SK-N-SH treated with all-trans-retinoic acid at 6 μM for 48 hours (cell line): Measurements from ENCODE around the gene ZBTB47.

Experiments used
- ARNTL ChIP-seq: fragments of 450-650 bp; formaldehyde crosslinking; IDR thresholded peaks from 2 replicates; pipeline ENCODE4 v1.5.0; 2020; ENCODE audit warnings: low read depth, mild to moderate bottlenecking, moderate library complexity, borderline replicate concordance
- BACH2 ChIP-seq: fragments of 250-450 bp; sonication (Bioruptor Pico); IDR thresholded peaks from 2 replicates; pipeline ENCODE4 v1.9.0; 2021; ENCODE audit warnings: mild to moderate bottlenecking, borderline replicate concordance
- CREB5 ChIP-seq: fragments of 250-450 bp; sonication (Bioruptor Pico); IDR thresholded peaks from 2 replicates; pipeline ENCODE4 v1.5.1; 2020; ENCODE audit warnings: low read depth, mild to moderate bottlenecking, moderate library complexity
- CSDC2 ChIP-seq: fragments of 250-450 bp; sonication (Bioruptor Pico); IDR thresholded peaks from 2 replicates; pipeline ENCODE4 v1.5.0; 2020; ENCODE audit warnings: mild to moderate bottlenecking, moderate library complexity
- ESRRG ChIP-seq: fragments of 250-450 bp; sonication (Bioruptor Pico); IDR thresholded peaks from 2 replicates; pipeline ENCODE4 v1.6.1; 2021; ENCODE audit warnings: mild to moderate bottlenecking
- PATZ1 ChIP-seq: fragments of 250-450 bp; sonication (Bioruptor Pico); IDR thresholded peaks from 2 replicates; pipeline ENCODE4 v1.8.0; 2020; ENCODE audit warnings: mild to moderate bottlenecking, moderate library complexity, borderline replicate concordance
- POU6F1 ChIP-seq: fragments of 250-450 bp; sonication (Bioruptor Pico); IDR thresholded peaks from 2 replicates; pipeline ENCODE4 v1.8.0; 2021; ENCODE audit warnings: low read depth, mild to moderate bottlenecking, moderate library complexity, borderline replicate concordance
- TCF4 ChIP-seq: fragments of 250-450 bp; sonication (Bioruptor Pico); IDR thresholded peaks from 2 replicates; pipeline ENCODE4 v1.8.0; 2021; ENCODE audit warnings: mild to moderate bottlenecking, moderate library complexity, borderline replicate concordance
- ZFP3 ChIP-seq: fragments of 250-450 bp; sonication (Bioruptor Pico); IDR thresholded peaks from 2 replicates; pipeline ENCODE4 v1.5.0; 2020; ENCODE audit warnings: mild to moderate bottlenecking, moderate library complexity
- ZFP30 ChIP-seq: fragments of 450-650 bp; formaldehyde crosslinking; IDR thresholded peaks from 2 replicates; pipeline ENCODE4 v1.5.0; 2022; ENCODE audit warnings: mild to moderate bottlenecking, moderate library complexity
- ZNF70 ChIP-seq: fragments of 450-650 bp; formaldehyde crosslinking; IDR thresholded peaks from 2 replicates; pipeline ENCODE4 v1.5.0; 2020; ENCODE audit warnings: mild to moderate bottlenecking, moderate library complexity
- ZNF8 ChIP-seq: fragments of 450-650 bp; formaldehyde crosslinking; IDR thresholded peaks from 2 replicates; pipeline ENCODE4 v1.5.0; 2020; ENCODE audit warnings: mild to moderate bottlenecking, moderate library complexity

GRCh38 chr3:42658771-42659390 lies 5.4 kb downstream of the ZBTB47 start:
- TF ChIP-seq CSDC2 (CRISPR knock-in tag) = no peak
- no peak for TF ChIP-seq POU6F1 (CRISPR knock-in tag)
- no peak for TF ChIP-seq BACH2 (CRISPR knock-in tag)
- no peak for TF ChIP-seq PATZ1 (CRISPR knock-in tag)
- TF ChIP-seq ZFP30 (CRISPR knock-in tag) = no peak
- no peak for TF ChIP-seq ZNF70 (CRISPR knock-in tag)
- TF ChIP-seq ARNTL (CRISPR knock-in tag) = no peak
- no peak for TF ChIP-seq ZFP3 (CRISPR knock-in tag)
- TF ChIP-seq TCF4 = no peak
- no peak for TF ChIP-seq CREB5 (CRISPR knock-in tag)
- TF ChIP-seq ZNF8 = no peak
- no peak for TF ChIP-seq ESRRG
